RPMI8226 (cell line): ENCODE data around the gene TRAF5.
A peak's percentile ranks its signal among the peaks of the same experiment; 100 is the strongest.
"Not testable (repeated sequence)": the region's sequence is repeated elsewhere in the genome, so short reads cannot be mapped to it uniquely, and the experiment has no call there.

ENCODE experiments used
- DNase-seq: peaks from one replicate; pipeline ENCODE4 v3.0.0-alpha.2; 2015

Gene TRAF5, protein sequence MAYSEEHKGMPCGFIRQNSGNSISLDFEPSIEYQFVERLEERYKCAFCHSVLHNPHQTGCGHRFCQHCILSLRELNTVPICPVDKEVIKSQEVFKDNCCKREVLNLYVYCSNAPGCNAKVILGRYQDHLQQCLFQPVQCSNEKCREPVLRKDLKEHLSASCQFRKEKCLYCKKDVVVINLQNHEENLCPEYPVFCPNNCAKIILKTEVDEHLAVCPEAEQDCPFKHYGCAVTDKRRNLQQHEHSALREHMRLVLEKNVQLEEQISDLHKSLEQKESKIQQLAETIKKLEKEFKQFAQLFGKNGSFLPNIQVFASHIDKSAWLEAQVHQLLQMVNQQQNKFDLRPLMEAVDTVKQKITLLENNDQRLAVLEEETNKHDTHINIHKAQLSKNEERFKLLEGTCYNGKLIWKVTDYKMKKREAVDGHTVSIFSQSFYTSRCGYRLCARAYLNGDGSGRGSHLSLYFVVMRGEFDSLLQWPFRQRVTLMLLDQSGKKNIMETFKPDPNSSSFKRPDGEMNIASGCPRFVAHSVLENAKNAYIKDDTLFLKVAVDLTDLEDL

DNA sequence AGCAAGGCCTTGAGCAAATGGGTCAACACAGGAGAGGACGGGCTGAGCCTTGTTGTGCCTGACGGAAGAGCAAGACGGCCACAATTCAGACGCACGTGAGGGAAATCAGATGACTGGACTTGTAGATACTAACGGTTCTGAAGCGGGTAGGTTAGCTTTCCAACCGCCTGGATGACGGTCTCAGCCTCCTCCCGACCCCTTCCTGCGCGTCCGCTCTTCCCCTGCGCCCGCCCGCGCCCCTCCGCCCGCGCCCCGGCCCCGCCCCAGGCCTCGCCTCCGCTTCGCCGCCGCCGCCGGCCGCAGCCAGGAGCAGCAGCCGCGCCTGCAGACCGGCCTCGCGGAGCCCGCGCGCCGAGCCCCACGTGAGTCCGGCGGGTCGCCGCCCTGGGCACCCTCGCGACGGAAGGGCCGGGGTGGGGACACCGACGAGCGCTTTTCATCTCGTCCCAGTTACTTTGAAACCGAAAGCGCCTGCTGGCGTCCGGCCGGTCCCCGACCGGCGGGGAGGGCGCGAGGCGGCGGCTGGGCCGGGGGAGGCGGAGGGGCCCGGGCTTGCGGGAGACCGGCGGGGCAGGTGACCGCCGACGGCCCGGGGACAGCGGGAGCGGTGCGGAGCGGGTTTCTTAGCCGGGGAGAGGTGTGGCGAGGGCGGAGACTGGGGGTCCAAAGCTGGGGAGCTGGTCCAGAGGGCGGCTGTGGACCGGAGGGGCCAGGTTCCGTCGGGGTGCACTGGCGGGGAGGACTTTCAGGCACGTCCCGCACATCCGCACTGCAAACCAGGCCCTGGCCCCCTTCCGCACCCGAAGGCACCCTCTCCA, at the start of gene TRAF5:
TSS of gene TRAF5 (plus strand) at position 306 of the 818 bp plus-strand sequence. CDS start 26,407 bp downstream, outside the sequence.
- DNase-seq = peak; percentile 71

DNA sequence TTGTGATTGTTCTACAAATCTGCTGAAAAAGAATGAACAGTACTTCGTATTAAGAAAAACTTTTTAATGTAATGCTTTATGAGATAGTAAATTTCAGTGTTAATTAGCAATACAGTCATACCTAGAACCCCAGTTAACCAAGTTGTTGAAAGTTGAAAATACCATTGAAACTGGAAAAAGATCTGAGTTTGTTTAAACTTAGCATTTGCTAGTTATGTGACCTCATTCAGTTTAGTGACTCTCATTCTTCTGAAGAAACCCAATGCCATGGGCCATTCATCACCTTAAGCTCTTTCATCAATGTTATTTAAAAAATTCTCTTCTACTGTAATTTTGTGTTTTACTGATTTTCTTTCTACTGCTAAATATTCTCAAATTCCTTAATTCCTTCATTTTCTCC, 47.3 kb upstream of the TRAF5 start:
- no peak for DNase-seq

DNA sequence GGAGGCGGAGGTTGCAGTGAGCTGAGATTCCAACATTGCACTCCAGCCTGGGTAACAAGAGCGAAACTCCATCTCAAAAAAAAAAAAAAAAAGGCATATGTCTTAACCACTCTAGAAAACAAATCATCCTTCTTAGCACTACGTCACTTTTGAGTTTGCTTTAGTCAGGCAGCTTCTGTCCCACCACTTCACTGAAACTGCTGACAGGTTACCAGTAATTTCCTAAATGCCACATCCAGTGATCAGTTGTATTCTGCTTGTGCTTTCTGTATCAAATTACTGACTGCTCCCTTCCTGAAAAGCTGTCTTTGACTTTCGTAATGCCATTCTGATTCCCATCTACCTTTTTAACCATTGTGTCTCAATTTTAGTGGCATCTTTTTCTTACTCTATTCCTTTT, 45.7 kb upstream of the TRAF5 start:
- no peak for DNase-seq

DNA sequence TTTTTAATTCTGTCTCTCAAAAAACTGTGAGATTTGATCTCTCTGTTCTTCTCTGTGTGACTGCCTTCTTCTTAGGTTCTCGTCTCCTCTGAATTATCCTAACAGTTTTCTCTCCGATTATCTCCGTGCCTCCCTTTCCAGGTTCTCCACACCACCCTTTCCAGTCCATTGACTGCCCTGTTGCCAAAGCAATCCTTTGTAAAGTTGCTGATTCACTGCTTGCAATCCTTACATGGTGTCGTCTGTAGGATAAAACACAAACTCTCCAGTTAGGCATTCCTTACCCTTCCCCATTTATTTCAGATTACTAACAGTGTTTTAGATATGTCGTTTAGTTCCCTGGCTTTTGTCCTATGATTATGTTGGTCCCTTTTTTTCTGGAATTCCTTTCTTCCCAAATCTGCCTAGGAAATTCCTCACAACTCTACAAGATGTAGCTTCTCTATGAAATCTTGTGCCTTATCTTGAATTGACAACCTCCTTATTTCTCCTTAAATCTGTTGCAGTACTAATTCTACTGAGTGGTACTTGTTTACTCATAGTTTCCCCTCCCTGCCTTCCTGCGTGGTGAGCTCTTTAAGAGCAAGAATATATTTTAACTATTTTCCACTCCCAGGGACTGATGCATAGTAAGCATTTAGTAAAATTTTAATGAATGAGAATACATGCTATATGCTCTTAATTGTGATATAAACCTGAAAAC, 45.2 kb upstream of the TRAF5 start:
- DNase-seq = no peak

DNA sequence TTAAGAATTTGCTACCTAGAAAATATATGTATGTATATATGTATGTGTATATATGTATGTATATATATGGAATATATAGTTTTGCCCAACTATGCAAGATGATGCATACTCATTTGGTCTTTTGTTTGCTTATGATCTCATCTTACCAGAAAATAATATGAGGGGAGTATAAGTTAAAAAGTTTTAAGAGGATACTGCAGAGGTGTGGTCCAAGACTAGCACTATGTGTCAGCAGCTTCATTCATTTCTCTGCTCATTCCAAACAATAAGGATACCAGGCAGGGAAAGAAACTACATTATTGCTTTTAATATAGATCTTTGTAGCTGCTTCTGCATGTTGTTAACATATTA, 44.6 kb upstream of the TRAF5 start:
- no peak for DNase-seq

DNA sequence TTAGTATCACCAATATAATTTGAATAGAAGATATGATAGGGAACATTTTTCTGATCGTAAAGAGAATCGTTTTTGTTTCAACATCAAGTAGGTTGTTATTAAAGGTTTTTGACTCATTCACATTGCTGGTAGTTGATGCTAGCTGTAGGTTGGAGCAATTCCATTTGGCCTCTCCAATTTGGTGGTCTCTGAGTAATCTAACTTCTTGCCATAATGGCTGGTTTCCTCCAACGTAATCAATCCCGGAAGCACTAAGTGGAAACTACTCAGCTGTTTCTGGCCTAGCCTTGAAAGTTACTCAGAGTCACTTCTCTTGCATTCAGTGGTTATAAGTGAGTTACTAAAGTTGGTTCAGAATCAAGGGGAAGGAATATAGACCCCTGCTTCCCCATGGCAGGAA, 41.4 kb upstream of the TRAF5 start:
- no peak for DNase-seq

DNA sequence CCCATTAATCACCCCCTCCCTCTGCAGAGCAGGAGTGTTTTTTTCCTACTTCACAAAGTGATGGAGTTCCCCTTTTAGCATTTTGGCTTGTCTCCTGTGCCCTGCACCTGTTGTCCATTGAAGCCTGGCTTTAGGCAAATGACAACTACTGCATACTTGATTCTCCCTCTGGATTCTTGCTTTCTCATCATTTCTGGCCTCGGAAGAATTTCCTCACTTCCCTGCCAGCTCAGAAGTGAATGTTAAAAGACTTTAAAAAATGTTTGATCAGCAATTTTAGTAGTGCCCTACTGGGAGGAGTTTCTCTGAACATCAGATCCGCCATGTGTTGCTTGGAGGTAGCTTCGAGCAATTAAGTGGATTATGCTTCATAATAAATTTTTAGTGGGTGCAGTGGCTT, 39.4 kb upstream of the TRAF5 start:
- peak; percentile 94 for DNase-seq

DNA sequence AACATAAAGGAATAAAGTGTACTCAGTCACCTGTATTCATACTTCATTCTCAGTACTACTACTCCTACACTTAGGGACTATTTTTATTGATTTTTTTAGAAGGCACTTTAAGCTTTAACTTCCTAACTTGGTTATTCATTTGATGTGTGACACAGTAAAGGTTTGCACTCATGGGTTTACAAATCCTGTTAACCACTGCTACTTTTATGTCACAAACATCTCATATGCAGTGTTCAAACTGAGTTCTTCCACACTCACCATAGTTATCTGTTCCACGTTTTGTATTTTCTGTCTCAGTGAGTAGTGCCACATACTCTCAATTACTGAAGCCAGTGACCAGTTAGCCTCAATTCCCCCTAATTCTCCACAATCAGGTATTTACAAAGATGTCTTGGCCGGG, 34.2 kb upstream of the TRAF5 start:
- DNase-seq = no peak

DNA sequence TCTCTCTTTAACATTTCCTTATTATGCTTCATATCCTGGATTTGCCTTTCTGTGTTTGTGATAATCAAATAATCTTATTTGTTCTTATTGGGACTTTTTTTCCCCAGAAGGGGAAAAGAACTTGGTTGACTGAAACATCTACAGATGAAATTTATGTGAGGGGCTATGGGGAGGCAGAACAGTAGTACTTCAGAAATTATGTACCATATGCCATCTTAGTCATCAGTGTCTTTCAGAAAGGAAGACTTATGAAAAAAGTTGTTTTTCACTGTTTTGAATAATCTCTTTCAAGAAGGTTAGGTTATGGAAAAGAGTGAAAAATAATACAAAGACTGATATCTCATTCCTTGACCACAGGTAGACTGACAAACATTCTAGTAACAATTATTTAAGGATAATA, 30.2 kb upstream of the TRAF5 start:
- no peak for DNase-seq

DNA sequence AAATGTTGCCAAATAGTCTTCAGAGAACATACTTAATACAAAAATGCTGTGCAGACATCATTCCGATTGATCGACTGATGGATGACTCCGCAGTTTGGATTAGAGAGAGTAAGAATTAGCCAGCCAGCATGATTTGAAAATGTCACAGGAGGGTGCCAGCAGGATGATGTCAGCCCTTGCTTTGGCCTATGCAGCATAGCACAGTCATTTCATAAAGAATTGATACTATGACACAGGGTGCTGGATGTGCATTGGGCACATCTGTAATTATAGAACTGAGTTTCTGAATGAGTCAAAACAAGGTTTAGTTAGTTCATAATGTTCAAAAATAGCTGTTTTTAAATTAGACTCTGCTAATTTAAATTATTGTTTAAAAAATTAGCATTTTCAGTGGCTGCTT, 21.6 kb upstream of the TRAF5 start:
- DNase-seq = no peak

DNA sequence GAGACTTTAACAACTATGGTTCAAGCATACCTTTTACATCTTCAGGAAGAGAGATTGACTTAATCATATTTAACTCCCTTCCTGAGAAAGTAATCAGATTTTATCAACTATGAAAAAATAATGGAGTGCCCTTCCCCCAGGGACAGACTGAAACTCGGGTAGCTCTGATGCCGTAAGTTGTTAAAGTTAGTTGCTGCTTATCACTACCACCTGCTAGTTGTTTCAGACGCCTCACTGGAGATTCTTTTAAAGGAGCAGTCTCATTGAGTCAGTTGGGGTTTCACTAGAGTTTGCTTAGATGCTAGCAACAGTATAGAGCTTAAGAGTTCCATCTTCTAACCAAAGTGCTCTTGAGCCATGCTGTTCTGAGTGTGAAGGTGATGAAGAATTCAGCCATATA, 17.0 kb upstream of the TRAF5 start:
- no peak for DNase-seq

DNA sequence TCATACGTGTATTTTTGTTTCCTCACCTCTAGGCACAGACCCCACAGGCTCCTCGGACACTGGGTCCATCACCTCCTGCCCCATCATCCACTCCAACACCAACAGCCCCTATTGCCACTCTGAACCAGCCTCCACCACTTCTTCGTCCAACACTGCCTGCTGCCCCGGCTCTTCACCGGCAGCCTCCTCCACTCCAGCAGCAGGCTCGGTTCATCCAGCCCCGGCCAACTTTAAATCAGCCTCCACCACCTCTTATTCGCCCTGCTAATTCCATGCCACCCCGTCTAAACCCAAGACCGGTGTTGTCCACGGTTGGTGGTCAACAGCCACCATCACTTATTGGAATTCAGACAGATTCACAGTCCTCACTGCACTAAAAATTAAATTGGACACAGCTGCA, 13.2 kb upstream of the TRAF5 start:
- DNase-seq = no peak

DNA sequence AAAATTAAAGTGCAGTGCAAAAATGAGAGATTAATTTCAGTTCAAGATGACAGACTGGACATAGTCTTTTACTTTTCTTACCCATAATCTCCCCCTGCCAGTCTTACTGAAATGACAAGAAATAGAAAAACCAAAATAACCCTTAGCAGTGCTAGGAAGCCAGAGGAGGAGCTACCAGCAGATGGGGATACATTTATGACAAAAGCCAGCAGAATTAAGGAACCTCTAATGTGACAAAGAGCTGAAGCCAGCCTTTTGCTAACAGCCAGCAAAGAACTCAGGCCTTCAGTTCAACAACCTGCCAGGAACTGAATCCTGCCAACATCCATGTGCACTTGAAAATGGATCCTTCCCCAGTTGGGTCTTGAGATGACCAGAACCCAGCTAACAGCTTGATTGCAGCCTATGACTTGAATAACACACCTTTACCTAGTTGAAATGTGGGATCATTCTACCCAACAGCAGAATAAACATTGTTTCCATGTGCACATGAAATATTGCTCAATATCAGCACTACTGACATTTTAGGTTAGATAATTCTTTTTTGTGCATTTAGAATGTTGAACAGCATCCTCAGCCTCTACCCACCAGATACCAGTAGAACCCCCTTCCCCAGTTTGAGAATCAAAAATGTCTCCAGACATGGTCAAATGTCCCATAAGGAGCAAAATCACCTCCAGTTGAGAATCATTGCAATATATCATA, 7.9 kb upstream of the TRAF5 start:
- no peak for DNase-seq

DNA sequence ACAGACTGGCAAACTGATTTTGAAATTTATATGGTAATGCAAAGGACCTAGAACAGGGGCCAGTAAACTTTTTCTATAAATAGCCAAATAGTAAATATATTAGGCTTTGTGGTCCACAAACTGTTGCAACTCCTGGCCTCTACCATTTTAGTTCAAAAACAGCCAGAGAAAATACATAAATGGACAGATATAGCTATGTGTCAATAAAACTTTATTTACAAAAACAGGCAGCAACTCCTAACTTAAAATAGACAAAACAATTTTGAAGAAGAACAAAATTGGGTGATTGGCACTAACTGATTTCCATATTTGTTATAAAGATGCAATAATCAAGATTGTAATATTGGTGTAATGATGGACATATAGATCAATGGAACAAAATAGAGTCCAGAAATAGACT, 6.7 kb upstream of the TRAF5 start:
- DNase-seq = no peak

DNA sequence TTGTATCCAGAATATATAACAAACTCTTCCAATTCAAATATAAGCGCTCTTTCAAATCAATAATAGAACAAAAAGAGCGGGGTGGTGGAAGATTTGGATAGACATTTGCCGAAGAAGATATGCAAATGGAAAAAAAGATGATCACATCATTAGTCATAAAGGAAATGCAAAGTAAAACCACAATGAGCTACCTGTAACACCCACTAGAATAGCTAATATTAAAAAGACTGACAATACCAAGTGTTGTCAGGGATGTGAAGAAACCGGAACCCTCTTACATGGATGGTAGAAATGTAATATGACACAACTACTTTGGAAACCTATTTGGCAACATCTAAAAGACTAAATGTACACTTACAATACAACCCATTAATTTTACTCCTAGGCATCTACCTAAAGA, 5.7 kb upstream of the TRAF5 start:
- no peak for DNase-seq

DNA sequence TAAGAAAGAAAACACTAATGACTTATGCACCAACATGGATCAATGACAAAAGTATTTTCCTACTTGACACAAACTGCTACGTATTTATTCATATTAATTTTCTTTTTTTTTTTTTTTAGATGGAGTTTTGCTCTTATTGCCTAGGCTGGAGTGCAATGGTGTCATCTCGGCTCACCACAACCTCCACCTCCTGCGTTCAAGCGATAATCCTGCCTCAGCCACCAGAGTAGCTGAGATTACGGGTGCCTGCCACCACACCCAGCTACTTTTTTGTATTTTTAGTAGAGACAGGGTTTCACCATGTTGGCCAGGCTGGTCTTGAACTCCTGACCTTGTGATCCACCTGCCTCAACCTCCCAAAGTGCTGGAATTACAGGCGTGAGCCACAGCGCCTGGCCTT, 5.0 kb upstream of the TRAF5 start:
- DNase-seq = not testable (repeated sequence)

DNA sequence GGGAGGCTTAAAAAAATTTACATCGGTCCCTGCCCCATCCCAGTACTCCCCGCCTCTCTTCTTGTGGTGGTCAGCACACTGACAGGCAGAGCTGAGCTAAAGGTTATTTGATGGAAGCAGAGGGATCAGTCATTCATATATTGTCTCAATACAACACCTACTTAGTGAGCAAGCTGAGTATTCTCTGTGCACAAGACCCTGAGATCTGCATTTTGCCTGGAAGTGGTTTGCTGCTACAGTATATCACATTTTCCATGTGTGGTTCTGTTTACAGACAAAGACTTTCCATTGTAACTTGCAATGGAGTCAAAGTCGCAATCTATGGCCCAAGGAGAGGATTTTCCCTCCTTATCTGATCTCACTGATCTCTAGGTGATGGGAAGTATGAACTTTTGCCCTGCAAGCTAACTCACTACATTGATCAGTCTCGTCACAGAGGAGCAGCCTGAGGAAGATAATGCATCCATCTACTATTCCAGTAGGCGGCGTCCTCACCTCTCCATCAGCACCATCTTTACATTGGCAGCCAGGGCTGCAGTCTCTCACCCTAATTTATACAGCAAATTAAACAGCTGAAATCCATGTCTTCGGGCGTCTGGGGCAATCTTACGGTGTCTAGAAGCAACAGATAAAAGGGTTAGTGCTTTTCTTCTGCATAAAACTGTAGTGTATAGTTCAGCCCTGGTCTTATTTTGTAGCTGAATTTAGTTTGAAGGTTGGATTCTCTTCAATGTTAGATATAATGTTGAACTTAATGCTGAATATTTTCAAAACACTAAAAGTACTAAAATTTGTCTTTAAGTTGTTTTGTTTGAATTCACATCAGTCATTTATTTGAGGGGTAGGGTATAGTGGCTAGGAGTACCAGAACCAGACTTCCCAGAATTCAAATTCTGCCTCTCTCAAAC, 3.2 kb upstream of the TRAF5 start:
- DNase-seq = peak; percentile 84

DNA sequence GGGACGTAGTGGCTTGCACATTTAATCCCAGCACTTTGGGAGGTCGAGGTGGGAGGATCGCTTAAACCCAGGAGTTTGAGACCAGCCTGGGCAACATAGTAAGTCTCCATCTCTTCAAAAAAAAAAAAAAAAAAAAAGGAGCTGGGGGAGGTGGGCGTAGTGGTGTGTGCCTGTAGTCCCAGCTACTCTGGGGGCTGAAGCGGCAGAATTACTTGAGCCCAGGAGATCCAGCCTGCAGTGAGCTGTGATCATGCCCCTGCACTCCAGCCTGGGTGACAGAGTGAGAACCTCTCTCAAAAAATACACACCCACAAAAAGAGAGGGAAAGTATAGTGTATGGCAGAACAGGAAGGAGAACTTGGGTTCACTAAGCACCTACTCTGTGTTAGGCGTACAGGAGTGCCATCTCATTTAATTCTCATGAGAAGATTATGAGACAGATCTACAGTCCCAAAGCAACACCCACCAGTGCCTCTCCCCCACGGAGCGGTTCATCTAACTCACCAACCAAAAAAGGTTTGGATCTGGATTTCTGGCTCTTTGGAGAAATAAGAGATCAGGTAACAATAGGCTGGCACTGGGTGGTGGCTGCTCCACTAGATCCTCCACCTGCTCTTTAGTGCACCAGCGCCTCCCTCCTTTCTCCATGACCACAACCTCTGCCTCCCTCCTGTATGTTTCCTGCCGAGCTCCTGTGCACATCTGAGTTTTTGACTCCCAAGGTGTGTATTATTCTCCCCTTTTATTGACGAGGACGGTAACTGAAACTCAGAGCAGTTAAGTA, 1.4 kb upstream of the TRAF5 start:
- no peak for DNase-seq

DNA sequence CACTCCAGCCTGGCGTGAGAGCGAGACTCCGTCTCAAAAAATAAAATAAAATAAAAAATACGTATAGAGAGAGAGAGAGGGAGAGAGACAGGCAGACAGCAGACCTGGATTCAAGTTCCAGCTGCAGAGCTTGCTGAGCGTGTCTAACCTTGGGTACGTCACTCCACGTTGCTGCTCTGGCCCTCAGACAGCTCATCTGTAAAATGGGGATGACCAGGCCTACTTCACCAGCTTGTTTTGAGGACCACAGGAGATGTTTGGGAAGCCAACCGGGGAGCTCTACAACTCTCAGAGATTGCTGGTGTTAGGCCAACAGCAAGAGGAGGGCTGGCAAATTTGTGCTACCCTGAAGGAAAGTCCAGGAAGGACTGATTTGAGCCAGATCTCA, 499 bp upstream of the TRAF5 start:
- DNase-seq = no peak

DNA sequence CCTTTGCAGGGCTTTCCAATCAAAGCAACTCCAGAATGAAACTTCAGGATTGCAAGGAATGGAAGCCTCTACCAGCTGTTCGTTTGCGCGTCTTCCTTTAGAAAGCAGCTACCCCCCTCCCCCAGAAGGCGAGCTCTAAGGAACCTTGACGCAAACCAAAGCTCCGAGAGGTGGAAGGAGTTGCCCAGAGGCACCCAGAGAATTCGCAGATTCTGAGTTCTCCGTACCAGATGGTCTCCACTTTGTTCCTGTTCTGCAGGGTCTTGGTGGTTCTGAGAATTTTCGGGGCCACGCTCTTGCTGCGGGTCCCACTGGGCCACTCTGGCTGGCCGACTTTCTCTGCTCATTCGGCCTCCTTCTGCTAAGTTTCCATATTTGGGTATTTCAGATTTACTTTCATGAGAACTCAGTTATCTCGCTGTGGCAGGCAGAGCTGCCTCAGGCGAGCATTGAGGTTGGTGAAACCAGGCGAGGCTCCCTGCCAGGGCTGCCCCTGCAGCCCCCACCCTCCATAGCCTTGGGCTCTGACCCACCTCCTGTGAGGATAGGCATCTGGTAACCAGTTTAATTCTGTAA, 801 bp downstream of the TRAF5 start:
- peak; percentile 77 for DNase-seq
